HepG2 (cell line): Measurements from ENCODE around the gene ADAMTS13. TPM values are rescaled to one million over a fixed set of nuclear protein-coding genes. Genes with fewer than 3 reads are reported as not detected.

Source experiments
- ARID5B ChIP-seq: IDR thresholded peaks from 2 replicates; pipeline ENCODE4 v1.4.0; 2020; ENCODE audit warnings: mild to moderate bottlenecking, missing genetic modification reagents
- CAMTA2 ChIP-seq: sonication (generic); formaldehyde crosslinking; IDR thresholded peaks from 2 replicates; pipeline ENCODE4 v1.4.0; 2020; ENCODE audit warnings: mild to moderate bottlenecking, missing genetic modification reagents, borderline replicate concordance
- EED ChIP-seq: sonication (generic); formaldehyde crosslinking; IDR thresholded peaks from 2 replicates; pipeline ENCODE4 v1.5.0; 2020; ENCODE audit warnings: mild to moderate bottlenecking, missing genetic modification reagents
- GABPA ChIP-seq, 2 experiments: IDR thresholded peaks; 2 replicates each; pipeline ENCODE4 v1.6.1; 2011 to 2016; ENCODE audit warnings: low read depth in 2 of 2, low read length in 1 of 2, missing biosample characterization in 1 of 2, missing genetic modification characterization in 1 of 2
- GABPB1 ChIP-seq: IDR thresholded peaks from 2 replicates; pipeline ENCODE4 v1.6.1; 2016; ENCODE audit warnings: mild to moderate bottlenecking, missing genetic modification reagents, moderate library complexity, missing compliant biosample characterization
- HBP1 ChIP-seq: IDR thresholded peaks from 2 replicates; pipeline ENCODE4 v1.6.1; 2016; ENCODE audit warnings: low read depth, control low read depth
- HNF4A ChIP-seq: sonication (generic); formaldehyde crosslinking; IDR thresholded peaks from 2 replicates; pipeline ENCODE4 v1.4.0; 2020; ENCODE audit warnings: missing genetic modification reagents
- MXD4 ChIP-seq: IDR thresholded peaks from 2 replicates; pipeline ENCODE4 v1.6.1; 2016; ENCODE audit warnings: mild to moderate bottlenecking, missing biosample characterization, missing genetic modification reagents
- PCBP2 ChIP-seq: fragments of 200-400 bp; formaldehyde crosslinking; optimal IDR thresholded peaks from 2 replicates; pipeline ENCODE3; 2018; ENCODE audit warnings: low read length, low read depth; ENCODE audit not compliant: poor library complexity, severe bottlenecking
- RAD51 ChIP-seq: fragments of 450-650 bp; IDR thresholded peaks from 2 replicates; pipeline ENCODE4 v1.6.1; 2016; ENCODE audit warnings: borderline replicate concordance
- SMYD3 ChIP-seq: sonication (generic); formaldehyde crosslinking; IDR thresholded peaks from 2 replicates; pipeline ENCODE4 v1.8.1; 2023; ENCODE audit warnings: mild to moderate bottlenecking, missing genetic modification reagents
- TFDP1 ChIP-seq: IDR thresholded peaks from 2 replicates; pipeline ENCODE4 v1.6.1; 2016; ENCODE audit warnings: missing compliant biosample characterization, missing genetic modification reagents, borderline replicate concordance
- ZNF362 ChIP-seq: sonication (generic); formaldehyde crosslinking; IDR thresholded peaks from 2 replicates; pipeline ENCODE4 v1.4.0; 2020; ENCODE audit warnings: missing genetic modification reagents, mild to moderate bottlenecking, borderline replicate concordance
- ZNF431 ChIP-seq: sonication (generic); formaldehyde crosslinking; IDR thresholded peaks from 2 replicates; pipeline ENCODE4 v1.9.0; 2022; ENCODE audit warnings: missing genetic modification reagents, low read depth, mild to moderate bottlenecking, borderline replicate concordance
- ZNF576 ChIP-seq: sonication (generic); formaldehyde crosslinking; IDR thresholded peaks from 2 replicates; pipeline ENCODE4 v1.4.0; 2020; ENCODE audit warnings: mild to moderate bottlenecking, missing genetic modification reagents
- ZNF605 ChIP-seq: sonication (generic); formaldehyde crosslinking; IDR thresholded peaks from 2 replicates; pipeline ENCODE4 v1.8.0; 2022; ENCODE audit warnings: mild to moderate bottlenecking, missing genetic modification reagents
- ZXDC ChIP-seq: sonication (generic); formaldehyde crosslinking; IDR thresholded peaks from 2 replicates; pipeline ENCODE4 v1.5.0; 2020; ENCODE audit warnings: mild to moderate bottlenecking, missing genetic modification reagents
- polyA plus RNA-seq, 8 experiments: library from polyadenylated mRNA; depleted of rRNA in 3 of 8; stranded (reverse) in 7 of 8; unstranded in 1 of 8; fragments of >200 nt; fragmentation: Illumina TruSeq in 4 of 8; extraction: Trizol in 4 of 8; gene quantifications; 2 replicates each; pipeline versions ENCODE4 v1.2.1 to v1.2.3, GENCODE V29; 2011 to 2016; ENCODE audit warnings: low read depth in 4 of 8, missing spikeins in 1 of 8, mixed read lengths in 1 of 8; ENCODE audit not compliant: insufficient read depth in 1 of 8
- total RNA-seq, 5 experiments: library from RNA; depleted of rRNA; stranded (reverse); fragments of >200 nt; fragmentation: Illumina TruSeq; extraction: Trizol; gene quantifications; 2 replicates each; pipeline ENCODE4 v1.2.3, GENCODE V29; 2016; ENCODE audit warnings: low read depth in 1 of 5

ADAMTS13 gene
- total and polyA plus RNA-seq, 2 of the 13 experiments (the other 11 are each of a cell fraction or from before 2014, with no cell fraction given) = 0.91 to 4.5 TPM

GRCh38 chr9:133460405-133461175 is 38.4 kb downstream of the ADAMTS13 start (continued):
- TF ChIP-seq ARID5B (CRISPR knock-in tag) (peak; percentile 48), GABPB1 (CRISPR knock-in tag) (peak; percentile 88), EED (0 out of 2 replicates have a peak, but pooled peaks have one; percentile 27), ZNF431 (no peak; the same call in 1 of the 2 replicates), ZXDC (peak; percentile 61; the same call in 1 of the 2 replicates), ZNF605 (peak; percentile 60; the same call in 1 of the 2 replicates), GABPA (IDR thresholded peaks at IDR 0.05; ENCODE audit: low read depth, low read length) (no peak), GABPA (CRISPR knock-in tag; IDR thresholded peaks at IDR 0.05; ENCODE audit: low read depth) (peak; percentile 89), ZNF362 (CRISPR knock-in tag) (no peak), RAD51 (peak; percentile 51; the same call in 1 of the 2 replicates), MXD4 (CRISPR knock-in tag) (0 out of 2 replicates have a peak, but pooled peaks have one; percentile 43), ZNF576 (0 out of 2 replicates have a peak, but pooled peaks have one; percentile 24), CAMTA2 (no peak), HBP1 (CRISPR knock-in tag) (peak; percentile 70), HNF4A (peak; percentile 85), PCBP2 (no peak), TFDP1 (CRISPR knock-in tag) (peak; percentile 41; the same call in 1 of the 2 replicates), SMYD3 (CRISPR knock-in tag) (no peak)
